Prostate gland (tissue), 2 donors: Measurements from ENCODE around the gene TMEM88. TPM values are rescaled to one million over a fixed set of nuclear protein-coding genes. Genes with fewer than 3 reads are reported as not detected.

Source experiments
- DNase-seq: peaks from one replicate; pipeline ENCODE4 v3.0.0-alpha.2; 2019; ENCODE audit warnings: low spot score
- H3K27ac ChIP-seq, 2 donors: fragments of 200-600 bp; sonication (generic); 2 replicates each; pipeline ENCODE4 v1.5.1; 2017 to 2019
- H3K27me3 ChIP-seq: fragments of 200-600 bp; sonication (generic); replicated peaks from 2 replicates; pipeline ENCODE4 v1.5.1; 2019; ENCODE audit not compliant: insufficient read depth
- H3K36me3 ChIP-seq, 2 donors: fragments of 200-600 bp; sonication (generic); 1 replicate in 1 of 2; 2 replicates in 1 of 2; pipeline versions ENCODE4 v1.5.1 to v1.8.1; 2017 to 2019
- H3K4me1 ChIP-seq: fragments of 200-600 bp; sonication (generic); replicated peaks from 2 replicates; pipeline ENCODE4 v1.5.1; 2019
- H3K4me3 ChIP-seq, 2 donors: fragments of 200-600 bp; sonication (generic); 2 replicates each; pipeline ENCODE4 v1.5.1; 2017 to 2019
- H3K9me3 ChIP-seq: fragments of 200-600 bp; sonication (generic); 2 replicates; pipeline ENCODE4 v1.5.1; 2017
- CTCF ChIP-seq, 4 experiments: fragments of 200-600 bp in 2 of 4; fragments of 450-650 bp in 2 of 4; sonication (generic) in 2 of 4; IDR thresholded peaks; 1 replicate in 3 of 4; 2 replicates in 1 of 4; pipeline ENCODE4 v1.5.1; 2016 to 2019; ENCODE audit warnings: antibody characterized with exemption in 4 of 4, mild to moderate bottlenecking in 2 of 4, moderate library complexity in 2 of 4
- POLR2A ChIP-seq: fragments of 450-650 bp; IDR thresholded peaks from one replicate; pipeline ENCODE4 v1.6.1; 2016; ENCODE audit warnings: antibody characterized with exemption, mild to moderate bottlenecking
- POLR2AphosphoS5 ChIP-seq: sonication (generic); formaldehyde crosslinking; IDR thresholded peaks from one replicate; pipeline ENCODE4 v1.6.1; 2017; ENCODE audit warnings: antibody characterized with exemption
- WGBS: methylation state at CpG from one replicate; pipeline ENCODE4 v1.1.5; 2018; 5-methylcytosine and 5-hydroxymethylcytosine counted together
- intact Hi-C: fragments of 100-400 bp; cut with DNase I; formaldehyde crosslinking; loops from one replicate; pipeline ENCODE4 v1.14.2; 2022
- total RNA-seq, 2 donors: library from RNA; depleted of rRNA; stranded (reverse); fragments of >200 nt; gene quantifications; one replicate each; pipeline ENCODE4 v1.1.0, GENCODE V29; 2016

The TMEM88 gene
- total RNA-seq, 2 donors from 2014 or later = 11.1 to 15.7 TPM

DNA sequence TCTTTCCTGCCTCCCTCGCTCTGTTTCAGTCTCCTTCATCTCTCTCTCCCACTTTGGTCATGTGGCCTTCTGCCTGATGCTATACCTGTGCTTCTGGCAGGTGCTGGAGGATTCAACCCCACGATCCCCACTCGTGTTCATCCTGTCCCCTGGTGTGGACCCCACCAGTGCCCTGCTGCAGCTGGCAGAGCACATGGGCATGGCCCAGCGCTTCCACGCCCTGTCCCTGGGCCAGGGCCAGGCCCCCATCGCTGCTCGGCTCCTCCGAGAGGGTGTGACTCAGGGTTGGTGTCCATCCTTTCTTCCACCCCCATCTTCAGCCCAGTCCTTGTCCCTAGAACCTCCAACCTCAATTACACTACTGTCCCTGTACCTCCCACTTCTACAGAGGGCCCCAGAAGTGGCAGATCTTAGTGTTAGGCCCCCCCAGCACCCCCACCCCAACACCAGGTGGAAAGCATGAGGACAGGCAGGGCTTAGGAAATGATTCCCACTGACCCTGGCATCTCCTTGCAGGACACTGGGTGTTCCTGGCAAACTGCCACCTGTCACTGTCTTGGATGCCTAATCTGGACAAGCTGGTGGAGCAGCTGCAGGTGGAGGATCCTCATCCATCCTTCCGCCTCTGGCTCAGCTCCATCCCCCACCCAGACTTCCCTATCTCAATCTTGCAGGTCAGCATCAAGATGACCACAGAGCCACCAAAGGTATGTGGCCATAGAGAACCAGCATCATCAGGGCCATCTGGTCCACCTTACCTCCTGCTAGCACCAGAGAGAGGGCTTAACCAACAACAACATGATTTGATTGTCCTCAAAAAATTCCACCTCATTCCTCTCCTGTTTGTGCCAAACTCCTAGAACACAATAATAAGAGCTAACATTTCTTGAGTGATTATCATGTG lies 30.6 kb upstream of the TMEM88 start:
- intact Hi-C loops = no loop called here
- Histone ChIP-seq H3K27me3 (no peaks in the 10 kb centered on the region), H3K4me3 (no peak overlapping the region), H3K4me1 (no peaks in the 10 kb centered on the region), H3K36me3 (no peaks in the 10 kb centered on the region), H3K27ac (no peak overlapping the region), H3K9me3 (no peaks in the 10 kb centered on the region)
- WGBS = 78% methylated on average over 9 of the region's 9 CpGs
- DNase-seq = no peak
- no peak for TF ChIP-seq POLR2A
- no peak for TF ChIP-seq POLR2AphosphoS5
- no peak for TF ChIP-seq CTCF (IDR thresholded peaks at IDR 0.05)

DNA sequence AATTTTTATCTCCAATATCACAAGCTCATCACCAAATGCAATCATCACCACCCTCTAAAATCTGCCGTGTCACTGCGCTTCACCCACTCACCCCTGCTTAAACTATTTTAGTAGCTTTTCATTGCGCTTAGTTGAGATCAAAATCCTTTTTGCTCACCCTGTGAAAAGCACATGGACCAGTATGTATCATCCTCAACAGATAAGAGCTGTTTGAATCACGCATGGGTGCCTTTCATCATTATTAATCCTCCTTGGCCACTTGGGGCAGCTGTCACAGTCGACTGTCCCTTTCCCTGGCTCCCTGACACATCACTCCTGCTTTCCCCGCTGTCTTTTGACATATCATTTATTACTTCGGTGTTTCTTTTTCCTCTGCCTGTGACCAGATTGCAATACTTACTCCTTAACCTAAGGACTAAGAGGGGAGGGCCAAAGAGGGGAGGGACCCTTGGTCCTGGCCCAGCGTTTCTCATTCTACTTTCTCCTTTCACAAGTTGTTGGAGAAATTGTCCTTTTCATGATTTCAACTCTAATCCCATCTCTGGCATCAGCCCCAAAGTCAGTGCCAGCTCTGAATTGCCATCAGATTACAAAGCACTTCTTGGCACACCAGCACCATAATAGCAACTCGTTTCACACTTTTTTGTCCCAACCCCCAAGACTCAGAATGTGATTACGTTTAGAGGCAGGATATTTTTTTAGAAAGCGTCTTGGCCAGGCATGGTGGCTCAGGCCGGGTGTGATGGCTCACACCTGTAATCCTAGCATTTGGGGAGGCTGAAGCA lies 29.5 kb upstream of the TMEM88 start:
- TF ChIP-seq CTCF (IDR thresholded peaks at IDR 0.05) = no peak
- TF ChIP-seq POLR2AphosphoS5 = peak; percentile 15
- H3K4me3 ChIP-seq = no peak overlapping the region
- H3K27me3 ChIP-seq = no peaks in the 10 kb centered on the region
- H3K4me1 ChIP-seq = no peaks in the 10 kb centered on the region
- intact Hi-C loops = no loop called here
- 26% methylated on average over 12 of the region's 12 CpGs for WGBS
- DNase-seq = no peak
- H3K27ac ChIP-seq = no peak overlapping the region
- H3K9me3 ChIP-seq = no peaks in the 10 kb centered on the region
- no peaks in the 10 kb centered on the region for H3K36me3 ChIP-seq

DNA sequence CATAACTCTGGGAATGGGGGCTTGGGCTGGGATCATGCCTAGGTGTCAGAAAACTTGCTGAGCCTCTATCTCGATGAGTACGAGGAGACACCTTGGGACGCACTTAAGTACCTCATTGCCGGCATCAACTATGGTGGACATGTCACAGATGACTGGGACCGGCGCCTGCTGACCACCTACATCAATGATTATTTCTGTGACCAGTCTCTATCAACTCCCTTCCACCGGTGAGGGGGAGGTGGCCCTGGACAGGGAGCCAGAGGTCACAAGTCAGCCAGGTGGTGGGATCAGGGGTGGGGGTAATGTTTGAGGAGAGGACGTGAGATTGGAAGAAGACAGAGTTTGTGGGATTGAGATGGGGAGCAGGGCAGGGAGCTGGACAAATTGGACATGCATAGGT lies 24.2 kb upstream of the TMEM88 start:
- H3K4me1 ChIP-seq = no peaks in the 10 kb centered on the region
- no peak overlapping the region for H3K4me3 ChIP-seq
- no peak for TF ChIP-seq CTCF (IDR thresholded peaks at IDR 0.05)
- H3K9me3 ChIP-seq = no peaks in the 10 kb centered on the region
- no peaks in the 10 kb centered on the region for H3K27me3 ChIP-seq
- DNase-seq = no peak
- no peaks in the 10 kb centered on the region for H3K36me3 ChIP-seq
- H3K27ac ChIP-seq = no peak overlapping the region
- intact Hi-C loops = loop anchor here (10.0 kb wide), 1 partner anchor 596 kb away; the partner anchor contains the start of genes DVL2 and PHF23
- WGBS = 91% methylated on average over 8 of the region's 8 CpGs

DNA sequence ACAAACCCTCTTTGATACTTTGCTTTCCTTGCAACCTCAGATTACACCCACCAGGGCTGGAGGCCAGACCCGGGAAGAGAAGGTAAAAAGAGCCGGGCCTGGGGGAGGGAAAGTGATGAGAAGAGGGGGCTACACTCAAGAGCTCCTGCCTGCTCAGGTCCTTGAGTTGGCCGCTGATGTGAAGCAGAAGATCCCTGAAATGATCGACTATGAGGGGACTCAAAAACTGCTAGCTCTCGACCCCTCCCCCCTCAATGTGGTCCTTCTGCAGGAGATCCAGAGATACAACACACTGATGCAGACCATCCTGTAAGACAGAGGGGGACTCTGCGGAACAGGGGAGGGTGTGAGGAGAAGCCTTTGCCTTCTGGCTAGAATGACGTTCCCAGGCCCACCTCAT lies 23.6 kb upstream of the TMEM88 start:
- Histone ChIP-seq H3K27me3 (no peaks in the 10 kb centered on the region), H3K9me3 (no peaks in the 10 kb centered on the region), H3K4me1 (no peaks in the 10 kb centered on the region), H3K36me3 (no peaks in the 10 kb centered on the region), H3K27ac (no peak overlapping the region), H3K4me3 (no peak overlapping the region)
- no peak for DNase-seq
- TF ChIP-seq POLR2A = no peak
- TF ChIP-seq CTCF (IDR thresholded peaks at IDR 0.05) = no peak
- TF ChIP-seq POLR2AphosphoS5 = no peak
- WGBS = 85% methylated on average over 7 of the region's 7 CpGs
- intact Hi-C loops = loop anchor here (10.0 kb wide), 1 partner anchor 596 kb away; the partner anchor contains the start of genes DVL2 and PHF23
